Neural cell (in vitro differentiated cells): ENCODE results near the gene CEMIP.

ENCODE experiments used
- MXI1 ChIP-seq: fragments of 450-650 bp; conservative IDR thresholded peaks from 2 replicates; pipeline ENCODE4 v1.6.1; 2014; ENCODE audit warnings: antibody characterized with exemption, mild to moderate bottlenecking; ENCODE audit not compliant: poor library complexity, severe bottlenecking
- POLR2AphosphoS5 ChIP-seq: IDR thresholded peaks from 2 replicates; pipeline ENCODE4 v1.6.1; 2012
- SMC3 ChIP-seq: fragments of 450-650 bp; conservative IDR thresholded peaks from 2 replicates; pipeline ENCODE4 v1.6.1; 2014; ENCODE audit warnings: antibody characterized with exemption, mild to moderate bottlenecking, moderate library complexity; ENCODE audit not compliant: poor library complexity
- TF ChIP-seq, protein P1 (sequence below): fragments of 450-650 bp; IDR thresholded peaks from 2 replicates; pipeline ENCODE4 v1.5.1; 2014; ENCODE audit warnings: antibody characterized with exemption, mild to moderate bottlenecking, moderate library complexity; ENCODE audit not compliant: poor library complexity, severe bottlenecking

DNA sequence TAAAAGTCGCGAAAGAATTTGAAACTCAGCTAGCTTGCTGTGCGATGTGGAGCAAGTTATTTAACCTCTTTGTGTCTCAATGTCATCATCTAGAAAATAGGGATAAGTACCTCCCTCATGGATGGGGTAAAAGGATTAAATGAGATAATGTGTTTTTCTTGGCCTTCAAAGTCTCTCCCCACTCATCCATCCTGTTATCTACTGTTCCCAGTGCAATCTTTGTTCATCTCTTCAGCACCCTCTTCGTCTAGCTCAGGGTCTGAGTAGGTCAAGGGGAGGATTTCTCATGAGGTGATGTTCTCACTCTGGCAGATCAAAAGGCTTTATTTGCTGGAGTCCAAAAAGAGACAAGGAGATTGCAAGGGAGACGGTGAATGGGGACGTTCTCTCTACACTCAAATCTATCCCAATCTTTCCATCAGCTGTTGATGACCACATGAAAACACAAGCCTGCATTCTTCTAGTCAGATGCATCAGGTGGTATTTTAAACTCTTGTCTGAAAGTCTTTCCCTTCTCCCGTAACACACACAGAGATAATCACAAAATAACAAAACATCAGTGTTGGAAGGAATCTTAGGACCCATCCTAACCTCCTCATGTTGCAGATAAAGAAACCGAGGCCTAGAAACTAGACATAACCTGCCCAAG lies 209.1 kb downstream of the CEMIP start:
- TF ChIP-seq, protein P1, sequence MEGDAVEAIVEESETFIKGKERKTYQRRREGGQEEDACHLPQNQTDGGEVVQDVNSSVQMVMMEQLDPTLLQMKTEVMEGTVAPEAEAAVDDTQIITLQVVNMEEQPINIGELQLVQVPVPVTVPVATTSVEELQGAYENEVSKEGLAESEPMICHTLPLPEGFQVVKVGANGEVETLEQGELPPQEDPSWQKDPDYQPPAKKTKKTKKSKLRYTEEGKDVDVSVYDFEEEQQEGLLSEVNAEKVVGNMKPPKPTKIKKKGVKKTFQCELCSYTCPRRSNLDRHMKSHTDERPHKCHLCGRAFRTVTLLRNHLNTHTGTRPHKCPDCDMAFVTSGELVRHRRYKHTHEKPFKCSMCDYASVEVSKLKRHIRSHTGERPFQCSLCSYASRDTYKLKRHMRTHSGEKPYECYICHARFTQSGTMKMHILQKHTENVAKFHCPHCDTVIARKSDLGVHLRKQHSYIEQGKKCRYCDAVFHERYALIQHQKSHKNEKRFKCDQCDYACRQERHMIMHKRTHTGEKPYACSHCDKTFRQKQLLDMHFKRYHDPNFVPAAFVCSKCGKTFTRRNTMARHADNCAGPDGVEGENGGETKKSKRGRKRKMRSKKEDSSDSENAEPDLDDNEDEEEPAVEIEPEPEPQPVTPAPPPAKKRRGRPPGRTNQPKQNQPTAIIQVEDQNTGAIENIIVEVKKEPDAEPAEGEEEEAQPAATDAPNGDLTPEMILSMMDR, result no peak
- TF ChIP-seq SMC3, result no peak
- no peak for TF ChIP-seq MXI1
- no peak for TF ChIP-seq POLR2AphosphoS5
